ENCODE results near the gene NLRP2B.
"Not testable (repeated sequence)": the region's sequence is repeated elsewhere in the genome, so short reads cannot be mapped to it uniquely, and the experiment has no call there.

Gene NLRP2B

GRCh38 chrX:57680160-57680559 lies at the start of gene NLRP2B:
Gene NLRP2B, minus strand, starts transcription at chrX:57680260.
- no peak for DNase-seq

DNA sequence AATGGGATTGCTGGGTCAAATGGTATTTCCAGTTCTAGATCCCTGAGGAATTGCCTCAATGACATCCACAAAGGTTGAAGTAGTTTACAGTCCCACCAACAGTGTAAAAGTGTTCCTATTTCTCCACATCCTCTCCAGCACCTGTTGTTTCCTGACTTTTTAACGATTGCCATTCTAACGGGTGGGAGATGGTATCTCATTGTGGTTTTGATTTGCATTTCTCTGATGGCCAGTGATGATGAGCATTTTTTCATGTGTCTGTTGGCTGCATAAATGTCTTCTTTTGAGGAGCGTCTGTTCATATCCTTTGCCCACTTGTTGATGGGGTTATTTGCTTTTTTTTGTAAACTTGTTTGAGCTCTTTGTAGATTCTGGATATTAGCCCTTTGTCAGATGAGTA lies 45.9 kb upstream of the NLRP2B start:
- not testable (repeated sequence) for DNase-seq

- no peak for DNase-seq
These were observed 1.3 kb upstream of the NLRP2B start for GRCh38 chrX:57681341-57681740.

GRCh38 chrX:57678686-57679428 lies 1.2 kb downstream of the NLRP2B start:
- no peak for DNase-seq

- DNase-seq = no peak
These were observed 2.8 kb downstream of the NLRP2B start for GRCh38 chrX:57677132-57677858.

- DNase-seq = no peak
These were observed 4.7 kb downstream of the NLRP2B start for GRCh38 chrX:57675320-57675719.

DNA sequence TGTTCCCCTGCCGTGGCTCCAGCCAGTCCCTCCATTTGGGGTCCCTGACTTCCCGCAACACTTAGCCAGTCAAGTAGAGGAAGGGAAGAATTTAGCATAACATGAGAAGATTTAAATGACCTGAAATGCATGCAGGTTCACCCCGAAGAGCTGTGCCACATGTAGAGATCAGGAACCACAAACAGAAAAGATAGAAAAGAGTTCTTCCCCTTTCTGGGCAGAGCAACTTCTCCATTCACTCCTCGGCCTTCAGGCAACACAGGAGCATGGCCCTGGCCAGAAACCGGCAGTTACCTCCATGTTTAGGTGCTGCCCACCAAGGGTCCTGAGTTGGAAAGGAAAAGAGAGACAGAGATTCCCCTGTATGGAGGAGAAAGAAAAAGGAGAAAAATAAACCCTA lies 5.2 kb downstream of the NLRP2B start:
- no peak for DNase-seq

- DNase-seq = no peak
These were observed 10.1 kb downstream of the NLRP2B start for GRCh38 chrX:57669961-57670360.

GRCh38 chrX:57667010-57667409 lies 13.1 kb downstream of the NLRP2B start:
- DNase-seq = no peak

DNA sequence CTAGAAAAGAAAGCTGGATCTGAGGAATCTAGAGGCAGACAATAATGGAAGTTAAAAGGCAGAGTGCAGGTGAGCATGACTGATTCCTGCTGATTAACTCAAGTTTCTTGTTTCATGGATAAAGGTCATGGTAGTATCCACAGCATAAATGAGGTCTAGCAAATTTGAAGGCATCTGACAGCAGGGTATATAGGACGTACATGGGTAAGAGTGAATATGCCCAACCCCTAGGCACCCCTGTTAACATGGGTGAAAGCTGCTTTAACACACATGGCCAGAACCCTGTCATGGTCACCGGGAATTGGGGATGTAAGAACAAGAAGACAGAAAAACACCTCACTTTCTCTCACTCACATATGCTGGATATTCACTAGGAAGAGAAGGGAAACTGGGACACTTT lies 25.0 kb downstream of the NLRP2B start:
- no peak for DNase-seq

DNA sequence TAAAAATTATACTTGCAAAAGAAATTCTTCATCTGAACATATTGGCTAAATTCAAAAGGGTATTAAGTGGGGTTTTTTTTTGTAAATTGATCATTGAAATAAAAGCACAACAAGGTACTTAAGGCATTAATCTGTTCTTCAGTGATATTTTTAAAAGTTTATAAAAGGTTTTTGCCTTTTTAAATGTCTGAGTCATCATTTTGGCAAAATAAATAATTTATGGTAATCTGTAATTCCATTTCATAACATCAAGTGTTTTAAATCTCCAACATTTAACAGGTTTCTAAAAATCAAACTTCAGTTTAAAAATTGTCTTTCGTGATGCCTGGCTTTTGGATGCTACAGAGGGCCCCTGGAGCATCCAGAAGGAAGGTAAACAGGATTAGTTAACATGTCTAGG lies 27.4 kb downstream of the NLRP2B start:
- DNase-seq = no peak

GRCh38 chrX:57651169-57651919 lies 28.7 kb downstream of the NLRP2B start:
- DNase-seq = no peak

- DNase-seq = no peak
These were observed 33.0 kb downstream of the NLRP2B start for GRCh38 chrX:57647020-57647419.

DNA sequence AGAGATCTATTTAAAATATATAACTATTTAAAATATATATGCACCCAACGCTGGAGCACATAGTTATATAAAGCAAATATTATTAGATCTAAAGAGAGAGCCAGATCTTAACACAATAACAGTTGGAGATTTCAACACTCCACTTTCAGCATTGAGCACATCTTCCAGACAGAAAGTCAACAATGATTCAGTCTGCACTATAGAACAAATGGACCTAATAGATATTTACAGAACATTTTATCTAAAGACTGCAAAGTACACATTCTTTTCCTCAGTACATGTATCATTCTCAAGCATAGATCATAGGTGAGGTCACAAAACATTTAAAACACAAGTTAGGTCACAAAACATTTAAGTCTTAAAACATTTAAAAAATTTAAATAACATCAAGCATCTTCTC lies 36.4 kb downstream of the NLRP2B start:
- no peak for DNase-seq

DNA sequence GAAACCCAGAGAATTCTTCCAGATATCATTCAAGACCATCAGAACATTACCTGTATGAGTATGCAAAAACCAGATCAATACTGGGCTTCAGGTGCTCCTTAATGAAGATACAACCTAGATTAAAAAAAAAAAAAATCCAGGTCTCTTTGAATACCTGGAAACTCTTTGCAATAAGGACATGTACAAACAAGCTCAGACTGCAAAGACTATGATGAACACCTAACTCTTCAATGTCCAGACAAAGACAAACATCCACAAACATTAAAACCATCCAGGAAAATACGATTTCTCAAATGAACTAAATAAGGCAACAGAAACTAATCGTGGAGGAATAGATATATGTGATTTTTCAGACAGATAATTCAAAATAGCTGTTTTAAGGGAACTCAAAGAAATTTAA lies 38.7 kb downstream of the NLRP2B start:
- DNase-seq = no peak

DNA sequence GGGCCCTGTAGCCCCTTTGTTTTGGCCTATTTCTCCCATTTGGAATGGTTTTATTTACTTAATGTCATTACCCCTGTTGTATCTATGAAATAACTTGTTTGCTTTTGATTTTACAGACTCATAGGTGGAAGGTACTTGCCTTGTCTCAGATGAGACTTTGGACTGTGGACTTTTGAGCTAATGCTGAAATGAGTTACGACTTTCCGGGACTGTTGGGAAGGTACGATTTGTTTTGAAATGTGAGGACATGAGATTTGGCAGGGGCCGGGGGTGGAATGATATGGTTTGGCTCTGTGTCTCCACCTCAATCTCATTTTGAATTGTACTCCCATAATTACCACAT lies 39.4 kb downstream of the NLRP2B start:
- no peak for DNase-seq

DNA sequence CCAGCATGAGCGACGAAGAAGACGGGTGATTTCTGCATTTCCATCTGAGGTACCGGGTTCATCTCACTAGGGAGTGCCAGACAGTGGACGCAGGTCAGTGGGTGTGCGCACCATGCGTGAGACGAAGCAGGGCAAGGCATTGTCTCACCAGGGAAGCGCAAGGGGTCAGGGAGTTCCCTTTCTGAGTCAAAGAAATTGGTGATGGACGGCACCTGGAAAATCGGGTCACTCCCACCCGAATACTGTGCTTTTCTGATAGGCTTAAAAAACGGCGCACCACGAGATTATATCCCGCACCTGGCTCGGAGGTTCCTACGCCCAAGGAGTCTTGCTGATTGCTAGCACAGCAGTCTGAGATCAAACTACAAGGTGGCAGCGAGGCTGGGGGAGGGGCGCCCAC lies 50.6 kb downstream of the NLRP2B start:
- not testable (repeated sequence) for DNase-seq
